ENCODE results near the gene STAU1. TPM values are rescaled to one million over a fixed set of nuclear protein-coding genes. Genes with fewer than 3 reads are reported as not detected.
A peak's percentile ranks its signal among the peaks of the same experiment; 100 is the strongest.
"Not testable (repeated sequence)": the region's sequence is repeated elsewhere in the genome, so short reads cannot be mapped to it uniquely, and the experiment has no call there.

Gene STAU1
- total RNA-seq, 2 experiments from 2014 or later: 56.6 to 60.5 TPM

- H3K9me3 Mint-ChIP-seq: no peaks in the 10 kb centered on the region
- peaks cover 24% of the 10 kb centered on the region for H3K4me1 Mint-ChIP-seq
- peak within 1 kb of the TSS; percentile 88 for H3K4me3 Mint-ChIP-seq
- peak within 1 kb of the TSS; percentile 93 for H3K27ac Mint-ChIP-seq
- no peaks in the 10 kb centered on the region for H3K27me3 Mint-ChIP-seq
- H3K36me3 Mint-ChIP-seq (ENCODE audit: low read depth): peaks cover 34% of the 10 kb centered on the region
- CTCF ChIA-PET: interaction anchor here (0.7 to 6.7 kb wide), 12 partner anchors 13 to 1825 kb away, joined by 3 to 156 read pairs (median 4); partner anchors contain the start of gene CSE1L
- POLR2A ChIA-PET: interaction anchor here (0.7 to 1.8 kb wide), 10 partner anchors 12 to 173 kb away, joined by 3 to 11 read pairs (median 4); partner anchors contain the start of genes CSE1L, STAU1 and ZNFX1
- DNase-seq: peak; percentile 98
Measured at GRCh38 chr20:49219091-49219923, 31.2 kb upstream of the STAU1 start, which contains the start of gene DDX27. Gene DDX27 (plus strand): TSS chr20:49219416. CDS start chr20:49219449, 33 bp downstream.

GRCh38 chr20:49218739-49219090, 30.6 kb upstream of the STAU1 start:
- ChIA-PET POLR2A (interaction anchor here (0.7 to 1.8 kb wide), 9 partner anchors 18 to 172 kb away, joined by 3 to 11 read pairs (median 4); partner anchors contain the start of genes CSE1L, STAU1 and ZNFX1), CTCF (interaction anchor here (0.7 to 6.7 kb wide), 12 partner anchors 13 to 1825 kb away, joined by 3 to 156 read pairs (median 4); partner anchors contain the start of gene CSE1L)
- H3K4me1 Mint-ChIP-seq: peaks cover 24% of the 10 kb centered on the region
- peak overlapping the region; percentile 93 for H3K27ac Mint-ChIP-seq
- not testable (repeated sequence) for H3K4me3 Mint-ChIP-seq, H3K27me3 Mint-ChIP-seq, H3K9me3 Mint-ChIP-seq
- DNase-seq: peak; percentile 30
- peaks cover 28% of the 10 kb centered on the region for H3K36me3 Mint-ChIP-seq (ENCODE audit: low read depth)

GRCh38 chr20:49216991-49217578, 29.0 kb upstream of the STAU1 start:
- peak; percentile 91 for DNase-seq
- POLR2A ChIA-PET: interaction anchor here (0.9 to 2.4 kb wide), 6 partner anchors 30 to 172 kb away, joined by 3 to 11 read pairs (median 4); partner anchors contain the start of genes CSE1L, STAU1 and ZNFX1
- peaks cover 21% of the 10 kb centered on the region for H3K36me3 Mint-ChIP-seq (ENCODE audit: low read depth)
- no peaks in the 10 kb centered on the region for H3K27me3 Mint-ChIP-seq
- H3K9me3 Mint-ChIP-seq: no peaks in the 10 kb centered on the region
- H3K4me1 Mint-ChIP-seq: peaks cover 24% of the 10 kb centered on the region
- H3K27ac Mint-ChIP-seq: no peak overlapping the region
- H3K4me3 Mint-ChIP-seq: peak overlapping the region; percentile 1
- CTCF ChIA-PET: interaction anchor here (0.7 to 6.7 kb wide), 42 partner anchors 11 to 230 kb away, joined by 3 to 156 read pairs (median 4); partner anchors contain the start of genes CSE1L and STAU1

GRCh38 chr20:49215232-49215631, 27.1 kb upstream of the STAU1 start:
- Mint-ChIP-seq H3K27me3 (no peaks in the 10 kb centered on the region), H3K36me3 (ENCODE audit: low read depth) (peaks cover 10% of the 10 kb centered on the region), H3K9me3 (peaks cover 3% of the 10 kb centered on the region), H3K27ac (no peak overlapping the region), H3K4me1 (peaks cover 14% of the 10 kb centered on the region), H3K4me3 (no peak overlapping the region)
- CTCF ChIA-PET: interaction anchor here (0.9 to 6.7 kb wide), 3 partner anchors 49 to 114 kb away, joined by 3 to 156 read pairs (median 32); no protein-coding TSS in a partner anchor
- DNase-seq: no peak
- POLR2A ChIA-PET: interaction anchor here (2.4 kb wide), 1 partner anchor 83 kb away, joined by 8 read pairs; no protein-coding TSS in a partner anchor

GRCh38 chr20:49214571-49214970, 26.4 kb upstream of the STAU1 start:
- Mint-ChIP-seq H3K4me1 (peaks cover 8% of the 10 kb centered on the region), H3K27ac (no peak overlapping the region), H3K27me3 (no peaks in the 10 kb centered on the region), H3K9me3 (peaks cover 6% of the 10 kb centered on the region), H3K36me3 (ENCODE audit: low read depth) (peaks cover 5% of the 10 kb centered on the region), H3K4me3 (no peak overlapping the region)
- DNase-seq: no peak
- CTCF ChIA-PET: interaction anchor here (1.1 to 6.7 kb wide), 2 partner anchors 28 to 79 kb away, joined by 3 to 156 read pairs; no protein-coding TSS in a partner anchor
- POLR2A ChIA-PET: no interaction called here

GRCh38 chr20:49210757-49211110, 22.6 kb upstream of the STAU1 start:
- Mint-ChIP-seq H3K27ac (no peak overlapping the region), H3K9me3 (peaks cover 6% of the 10 kb centered on the region), H3K27me3 (no peaks in the 10 kb centered on the region), H3K4me1 (no peaks in the 10 kb centered on the region), H3K36me3 (ENCODE audit: low read depth) (no peaks in the 10 kb centered on the region), H3K4me3 (no peak overlapping the region)
- DNase-seq: no peak
- POLR2A ChIA-PET: interaction anchor here (0.9 kb wide), 1 partner anchor 33 kb away, joined by 3 read pairs; no protein-coding TSS in a partner anchor
- CTCF ChIA-PET: interaction anchor here (0.9 to 1.2 kb wide), 2 partner anchors 78 kb away, joined by 5 to 6 read pairs; no protein-coding TSS in a partner anchor

- Mint-ChIP-seq H3K27me3 (no peaks in the 10 kb centered on the region), H3K4me1 (no peaks in the 10 kb centered on the region), H3K27ac (no peak overlapping the region), H3K4me3 (no peak overlapping the region), H3K9me3 (peaks cover 6% of the 10 kb centered on the region), H3K36me3 (ENCODE audit: low read depth) (no peaks in the 10 kb centered on the region)
- no peak for DNase-seq
- CTCF ChIA-PET: interaction anchor here (0.9 kb wide), 1 partner anchor 77 kb away, joined by 5 read pairs; no protein-coding TSS in a partner anchor
- POLR2A ChIA-PET: no interaction called here
Measured at GRCh38 chr20:49210101-49210756, 22.1 kb upstream of the STAU1 start.

- no peak overlapping the region for H3K27ac Mint-ChIP-seq
- no peaks in the 10 kb centered on the region for H3K36me3 Mint-ChIP-seq (ENCODE audit: low read depth)
- ChIA-PET POLR2A (interaction anchor here (0.8 kb wide), 1 partner anchor 70 kb away, joined by 3 read pairs; no protein-coding TSS in a partner anchor), CTCF (interaction anchor here (4.4 kb wide), 1 partner anchor 10 kb away, joined by 22 read pairs; no protein-coding TSS in a partner anchor)
- no peaks in the 10 kb centered on the region for H3K27me3 Mint-ChIP-seq
- DNase-seq: no peak
- H3K9me3 Mint-ChIP-seq: peaks cover 6% of the 10 kb centered on the region
- no peak overlapping the region for H3K4me3 Mint-ChIP-seq
- no peaks in the 10 kb centered on the region for H3K4me1 Mint-ChIP-seq
Measured at GRCh38 chr20:49207076-49207475, 18.9 kb upstream of the STAU1 start.

- Mint-ChIP-seq H3K36me3 (ENCODE audit: low read depth) (no peaks in the 10 kb centered on the region), H3K4me3 (no peak overlapping the region), H3K9me3 (no peaks in the 10 kb centered on the region), H3K27ac (no peak overlapping the region), H3K4me1 (no peaks in the 10 kb centered on the region), H3K27me3 (no peaks in the 10 kb centered on the region)
- ChIA-PET CTCF (interaction anchor here (1.2 to 1.8 kb wide), 2 partner anchors 13 to 23 kb away, joined by 3 to 10 read pairs; no protein-coding TSS in a partner anchor), POLR2A (no interaction called here)
- no peak for DNase-seq
Measured at GRCh38 chr20:49203746-49204145, 15.6 kb upstream of the STAU1 start.

GRCh38 chr20:49203011-49203410, 14.9 kb upstream of the STAU1 start:
- no peak overlapping the region for H3K27ac Mint-ChIP-seq
- DNase-seq: no peak
- ChIA-PET POLR2A (no interaction called here), CTCF (interaction anchor here (1.0 to 1.8 kb wide), 3 partner anchors 12 to 22 kb away, joined by 3 to 10 read pairs (median 5); no protein-coding TSS in a partner anchor)
- no peaks in the 10 kb centered on the region for H3K4me1 Mint-ChIP-seq
- no peaks in the 10 kb centered on the region for H3K9me3 Mint-ChIP-seq
- H3K27me3 Mint-ChIP-seq: no peaks in the 10 kb centered on the region
- no peaks in the 10 kb centered on the region for H3K36me3 Mint-ChIP-seq (ENCODE audit: low read depth)
- no peak overlapping the region for H3K4me3 Mint-ChIP-seq

- ChIA-PET CTCF (interaction anchor here (0.6 to 3.6 kb wide), 2 partner anchors 17 to 66 kb away, joined by 3 to 11 read pairs; no protein-coding TSS in a partner anchor), POLR2A (no interaction called here)
- no peaks in the 10 kb centered on the region for H3K9me3 Mint-ChIP-seq
- DNase-seq: no peak
- H3K36me3 Mint-ChIP-seq (ENCODE audit: low read depth): no peaks in the 10 kb centered on the region
- H3K4me3 Mint-ChIP-seq: no peak overlapping the region
- no peaks in the 10 kb centered on the region for H3K27me3 Mint-ChIP-seq
- H3K27ac Mint-ChIP-seq: no peak overlapping the region
- H3K4me1 Mint-ChIP-seq: no peaks in the 10 kb centered on the region
Measured at GRCh38 chr20:49199729-49200293, 11.7 kb upstream of the STAU1 start.

- H3K4me1 Mint-ChIP-seq; H3K27me3 Mint-ChIP-seq; H3K27ac Mint-ChIP-seq; POLR2A ChIA-PET; H3K4me3 Mint-ChIP-seq; DNase-seq; H3K36me3 Mint-ChIP-seq (ENCODE audit: low read depth); H3K9me3 Mint-ChIP-seq: not testable (repeated sequence)
- CTCF ChIA-PET: interaction anchor here (1.1 to 1.6 kb wide), 4 partner anchors 12 to 26 kb away, joined by 3 to 6 read pairs (median 5); partner anchors contain the start of gene DDX27
Measured at GRCh38 chr20:49192944-49193518, 4.9 kb upstream of the STAU1 start.
